Stimulated activated CD4-positive, alpha-beta T cell treated with anti-CD3 and anti-CD28 coated beads, Interleukin-2, amount 100 ng/mL, for 48 hours (primary cell): ENCODE data around the gene ABHD17C.
"Not testable (repeated sequence)": the region's sequence is repeated elsewhere in the genome, so short reads cannot be mapped to it uniquely, and the experiment has no call there.

ENCODE experiments used
- DNase-seq, 2 donors: peaks; one replicate each; pipeline ENCODE4 v3.0.0-alpha.2; 2020

Gene ABHD17C

DNA sequence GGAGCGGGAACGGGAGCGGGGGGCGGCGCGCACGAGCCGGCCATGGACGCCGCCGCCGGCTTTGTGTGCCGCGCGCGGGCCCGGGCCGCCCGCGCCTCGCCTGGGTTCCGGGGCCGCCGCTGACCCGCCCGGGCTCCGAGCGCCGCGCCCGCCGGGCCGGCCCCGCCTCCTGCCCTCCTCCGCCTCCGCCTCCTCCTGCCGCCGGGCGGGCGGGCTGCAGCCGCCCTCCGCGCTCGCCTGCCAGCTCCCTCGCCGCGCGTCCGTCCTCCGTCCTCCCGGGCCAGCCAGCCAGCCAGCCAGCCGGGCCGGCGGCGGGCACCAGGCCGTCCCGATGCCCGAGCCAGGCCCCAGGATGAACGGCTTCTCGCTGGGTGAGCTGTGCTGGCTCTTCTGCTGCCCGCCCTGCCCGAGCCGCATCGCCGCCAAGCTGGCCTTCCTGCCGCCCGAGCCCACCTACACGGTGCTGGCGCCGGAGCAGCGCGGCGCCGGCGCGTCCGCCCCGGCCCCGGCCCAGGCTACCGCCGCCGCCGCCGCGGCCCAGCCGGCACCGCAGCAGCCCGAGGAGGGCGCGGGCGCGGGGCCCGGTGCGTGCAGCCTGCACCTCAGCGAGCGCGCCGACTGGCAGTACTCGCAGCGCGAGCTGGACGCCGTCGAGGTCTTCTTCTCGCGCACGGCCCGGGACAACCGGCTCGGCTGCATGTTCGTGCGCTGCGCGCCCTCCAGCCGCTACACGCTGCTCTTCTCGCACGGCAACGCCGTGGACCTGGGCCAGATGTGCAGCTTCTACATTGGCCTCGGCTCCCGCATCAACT lies at the start of gene ABHD17C:
ABHD17C (plus strand) TSS at position 212 of the 812 bp plus-strand sequence; CDS start at position 332, 120 bp downstream.
- DNase-seq: peak; percentile 24 to 28

DNA sequence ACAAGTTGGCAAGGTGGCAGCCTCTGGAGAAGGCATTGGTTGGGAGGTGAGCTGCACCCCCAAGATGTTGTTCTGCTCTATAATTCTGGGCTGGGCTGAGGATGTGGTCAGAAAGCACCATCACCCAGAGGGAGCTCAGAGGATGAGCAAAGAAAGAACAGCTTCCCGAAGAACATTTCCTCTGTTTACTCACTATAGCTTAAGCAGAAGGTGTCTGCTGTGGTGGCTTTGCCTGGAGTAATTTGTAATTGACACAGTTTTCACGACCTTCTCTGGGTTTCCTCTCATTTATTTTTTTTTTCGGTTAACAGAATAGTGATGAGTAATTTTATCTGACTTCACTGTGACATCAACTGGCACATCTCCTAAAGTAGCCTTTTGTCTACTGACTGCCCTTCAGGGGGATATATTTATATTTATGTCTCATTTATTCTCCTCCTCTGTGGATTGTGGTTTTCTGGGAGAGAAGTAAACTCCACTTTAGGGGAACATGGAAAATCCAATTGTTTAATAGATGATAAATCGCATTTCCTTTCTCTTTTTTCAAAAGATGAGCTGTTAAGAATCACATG lies 49.5 kb upstream of the ABHD17C start:
- DNase-seq: no peak

DNA sequence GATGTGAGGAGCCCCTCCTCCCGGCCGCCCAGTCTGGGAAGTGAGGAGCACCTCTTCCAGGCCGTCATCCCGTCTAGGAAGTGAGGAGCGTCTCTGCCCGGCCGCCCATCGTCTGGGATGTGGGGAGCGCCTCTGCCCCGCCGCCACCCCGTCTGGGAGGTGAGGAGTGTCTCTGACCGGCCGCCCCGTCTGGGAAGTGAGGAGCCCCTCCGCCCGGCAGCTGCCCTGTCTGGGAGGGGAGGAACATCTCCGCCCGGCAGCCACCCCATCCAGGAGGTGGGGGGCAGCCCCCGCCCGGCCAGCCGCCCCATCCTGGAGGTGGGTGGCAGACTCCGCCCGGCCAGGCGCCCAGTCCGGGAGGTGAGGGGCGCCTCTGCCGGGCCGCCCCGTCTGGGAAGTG lies 47.7 kb upstream of the ABHD17C start:
- DNase-seq: not testable (repeated sequence)

DNA sequence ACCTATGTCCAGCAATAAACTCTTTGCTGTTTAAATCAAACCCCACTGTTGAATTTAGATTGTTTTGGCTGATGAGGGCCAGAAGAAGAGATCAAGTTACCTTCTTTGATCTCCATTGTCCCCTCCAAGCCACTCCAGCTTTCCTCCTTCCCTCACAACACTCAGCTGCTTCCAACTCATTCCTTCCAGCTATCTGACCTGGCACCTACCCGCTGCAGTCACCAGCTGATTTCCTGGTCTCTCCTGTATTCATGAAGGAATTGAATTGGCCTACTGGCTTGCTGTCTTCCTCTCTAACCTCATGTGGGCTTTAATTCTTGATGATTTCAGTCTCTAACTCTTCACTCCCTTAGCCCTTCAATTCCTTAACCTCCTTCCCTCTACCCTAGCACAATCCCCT lies 40.8 kb upstream of the ABHD17C start:
- DNase-seq: no peak

DNA sequence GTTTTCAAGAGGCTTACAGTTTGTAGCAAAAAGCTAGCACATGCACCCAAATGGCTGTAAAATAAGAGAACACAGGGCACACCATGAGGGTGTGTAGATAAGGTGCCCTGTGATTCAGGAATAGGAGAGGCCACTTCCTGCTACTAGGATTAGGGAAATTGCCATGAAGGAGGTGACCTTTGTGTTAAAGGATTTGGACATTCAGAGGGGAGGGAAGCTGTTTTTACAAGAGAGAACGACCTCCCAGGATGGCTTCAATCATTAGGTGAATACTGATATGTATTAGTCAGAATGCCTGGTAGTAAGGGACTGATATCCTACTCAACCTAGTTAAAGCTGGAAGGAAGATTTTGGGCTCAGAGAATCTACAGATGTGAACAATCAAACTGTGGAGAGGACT lies 35.7 kb upstream of the ABHD17C start:
- DNase-seq: no peak

DNA sequence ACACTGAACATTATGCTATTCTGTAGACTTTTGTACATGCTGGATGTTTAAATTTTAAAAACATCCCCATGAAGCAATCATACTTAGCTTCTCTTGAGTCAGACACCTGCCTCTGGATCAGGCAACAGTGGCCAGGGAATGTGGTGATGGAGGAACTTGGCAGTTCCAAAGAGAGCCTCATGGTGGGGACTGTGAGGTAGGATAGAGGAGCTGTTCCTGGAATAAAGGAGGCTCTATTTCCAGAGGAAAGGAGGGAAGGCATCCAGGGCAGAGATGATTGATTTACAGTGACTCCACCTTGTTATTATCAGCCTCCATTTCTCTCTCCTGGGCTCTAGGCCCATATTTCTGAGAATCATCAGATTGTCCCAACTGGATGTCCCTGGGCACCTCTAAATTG lies 35.0 kb upstream of the ABHD17C start:
- no peak for DNase-seq

DNA sequence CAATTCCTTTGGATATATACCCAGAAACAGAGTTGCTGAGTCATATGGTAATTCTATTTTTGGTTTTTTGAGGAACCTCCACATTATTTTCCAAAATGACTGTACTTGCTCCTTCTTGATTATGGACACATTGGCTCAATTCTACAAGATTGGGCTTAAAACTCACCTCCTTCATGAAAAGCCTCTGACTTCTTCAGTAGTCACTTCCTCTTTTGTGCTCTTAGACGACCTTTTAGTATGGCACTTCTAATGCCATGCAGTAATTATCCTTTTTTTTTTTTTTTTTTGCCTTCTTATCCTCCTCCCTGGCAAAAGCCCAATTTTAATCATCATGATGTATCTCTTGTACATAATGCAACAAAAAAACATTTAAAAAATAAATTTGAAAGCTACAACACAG lies 33.0 kb upstream of the ABHD17C start:
- no peak for DNase-seq

DNA sequence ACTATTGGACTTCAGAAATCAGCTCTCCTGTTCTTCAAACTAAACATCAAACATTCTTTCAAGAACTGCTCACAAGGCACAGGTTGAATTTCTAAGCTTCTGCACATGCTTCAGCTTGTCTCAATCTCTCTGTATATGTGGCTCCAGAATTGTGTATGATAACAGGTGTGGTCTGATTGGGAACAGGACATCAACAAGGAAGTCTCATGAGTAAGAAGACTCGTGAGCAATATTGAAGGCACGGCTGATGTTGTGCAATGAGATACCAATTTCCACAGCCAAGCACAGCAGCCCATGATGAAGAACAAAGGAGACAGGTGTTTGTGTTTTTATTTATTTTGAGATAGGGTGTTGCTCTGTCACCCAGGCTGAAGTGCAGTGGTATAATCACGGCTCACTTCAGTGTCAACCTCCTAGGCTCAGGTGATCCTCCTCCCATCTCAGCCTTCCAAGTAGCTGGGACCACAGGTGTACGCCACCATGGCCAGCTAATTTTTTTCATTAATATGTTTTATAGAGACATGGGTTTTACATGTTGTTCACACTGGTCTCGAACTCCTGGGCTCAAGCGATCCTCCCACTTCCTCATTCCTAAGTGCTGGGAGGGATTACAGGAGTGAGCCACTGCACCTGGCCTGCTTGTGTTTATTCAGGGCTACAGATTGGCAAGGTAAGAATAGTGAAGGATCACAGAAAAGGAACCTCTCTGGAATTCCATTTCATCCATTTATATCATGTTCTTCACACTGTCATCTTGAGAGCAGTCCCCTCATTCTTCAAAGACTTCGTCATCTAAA lies 32.2 kb upstream of the ABHD17C start:
- no peak for DNase-seq

DNA sequence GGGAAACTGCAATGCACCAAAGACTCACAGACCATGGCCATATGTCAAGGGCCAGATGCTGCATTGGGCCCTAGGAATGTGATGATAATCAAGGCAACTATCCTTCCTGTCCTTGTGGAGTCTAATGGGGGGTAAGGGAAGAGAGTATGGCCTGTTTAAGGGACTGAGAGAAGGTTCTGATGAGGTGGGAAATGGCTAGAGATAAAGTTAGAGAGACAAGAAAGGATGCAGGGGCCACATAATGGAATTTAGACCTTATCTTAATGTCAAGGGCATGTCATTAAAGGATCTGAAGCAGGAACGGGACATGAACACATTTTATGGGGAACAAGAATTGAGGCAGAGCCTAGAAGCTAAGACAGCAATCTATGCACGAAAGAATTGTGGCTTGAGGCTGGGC lies 30.0 kb upstream of the ABHD17C start:
- no peak for DNase-seq

DNA sequence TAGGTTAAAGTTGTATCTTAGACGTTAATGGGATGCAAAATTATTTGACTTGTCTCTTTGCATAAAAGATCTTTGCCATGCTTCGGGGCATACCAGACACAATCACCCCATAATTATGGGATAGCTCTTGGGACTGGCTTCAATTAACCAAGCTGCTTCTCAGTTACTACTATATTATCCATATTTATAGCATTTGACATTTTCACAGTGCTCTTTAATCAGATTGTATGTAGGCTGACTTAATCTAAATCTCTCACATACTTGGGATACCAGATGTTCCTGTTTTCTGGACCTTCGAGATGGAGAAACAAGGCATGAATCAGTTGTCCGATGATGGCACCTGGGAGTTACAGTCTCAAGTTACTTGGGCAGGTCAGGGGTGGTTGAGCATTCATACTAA lies 27.2 kb upstream of the ABHD17C start:
- DNase-seq: no peak

DNA sequence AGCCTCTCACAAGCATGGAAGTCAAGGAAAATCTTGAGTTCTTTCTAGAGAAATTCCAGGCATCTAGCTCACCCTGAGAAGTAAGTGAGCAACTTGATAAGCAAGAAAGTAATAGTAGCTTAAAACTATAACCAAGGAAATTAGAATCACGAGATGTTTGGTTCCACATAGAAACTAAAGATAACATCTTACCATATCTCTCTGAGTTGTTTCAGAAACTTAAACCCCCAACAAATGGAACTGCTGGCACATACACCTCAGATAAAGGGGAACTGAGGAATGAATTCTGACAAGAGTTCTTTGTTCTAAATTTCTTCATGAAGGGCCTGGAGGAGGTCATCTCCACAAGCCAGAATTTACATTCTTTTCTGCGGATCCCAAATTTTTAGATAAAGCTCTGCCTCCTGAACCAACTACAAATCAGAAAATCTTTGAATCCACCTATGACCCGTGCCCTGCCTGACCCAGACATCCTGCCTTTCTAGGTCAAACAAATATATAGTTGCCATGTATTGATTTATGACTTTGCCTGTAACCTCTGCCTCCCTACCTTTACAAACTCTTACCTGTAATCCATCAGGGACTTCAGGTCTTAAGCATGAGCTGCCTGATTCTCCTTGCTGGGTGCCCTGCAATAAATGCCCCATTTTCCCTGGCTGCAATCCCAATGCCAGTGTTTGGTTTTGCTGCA lies 26.4 kb upstream of the ABHD17C start:
- DNase-seq: no peak

DNA sequence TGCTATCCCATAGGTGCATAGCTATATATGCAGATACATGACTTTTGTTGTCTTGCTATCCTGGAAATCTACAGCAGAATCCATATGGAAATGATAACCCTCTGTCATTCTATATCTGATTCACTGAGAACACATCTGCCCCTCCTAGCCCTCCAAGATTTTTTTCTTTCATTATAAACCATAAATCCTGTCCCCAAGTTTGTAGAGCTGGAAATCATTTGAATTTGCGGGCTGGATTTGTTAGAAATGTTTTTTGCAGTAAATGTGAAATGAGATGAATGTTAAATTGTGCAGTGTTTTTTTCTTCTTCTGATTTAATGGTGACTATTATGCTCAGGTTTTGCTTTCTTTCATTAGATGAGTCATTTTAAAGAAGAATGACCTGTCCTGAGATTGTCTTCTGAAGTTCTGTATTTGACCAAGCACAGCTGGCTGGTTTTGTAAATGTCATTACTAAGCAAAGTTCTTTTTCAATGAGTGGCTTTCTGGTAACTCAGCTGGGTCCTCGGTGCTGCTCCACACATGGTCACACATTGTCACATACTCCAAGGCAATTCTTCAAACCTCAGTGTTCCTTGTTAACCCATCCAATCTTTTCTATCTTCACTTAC lies 25.3 kb upstream of the ABHD17C start:
- DNase-seq: no peak

DNA sequence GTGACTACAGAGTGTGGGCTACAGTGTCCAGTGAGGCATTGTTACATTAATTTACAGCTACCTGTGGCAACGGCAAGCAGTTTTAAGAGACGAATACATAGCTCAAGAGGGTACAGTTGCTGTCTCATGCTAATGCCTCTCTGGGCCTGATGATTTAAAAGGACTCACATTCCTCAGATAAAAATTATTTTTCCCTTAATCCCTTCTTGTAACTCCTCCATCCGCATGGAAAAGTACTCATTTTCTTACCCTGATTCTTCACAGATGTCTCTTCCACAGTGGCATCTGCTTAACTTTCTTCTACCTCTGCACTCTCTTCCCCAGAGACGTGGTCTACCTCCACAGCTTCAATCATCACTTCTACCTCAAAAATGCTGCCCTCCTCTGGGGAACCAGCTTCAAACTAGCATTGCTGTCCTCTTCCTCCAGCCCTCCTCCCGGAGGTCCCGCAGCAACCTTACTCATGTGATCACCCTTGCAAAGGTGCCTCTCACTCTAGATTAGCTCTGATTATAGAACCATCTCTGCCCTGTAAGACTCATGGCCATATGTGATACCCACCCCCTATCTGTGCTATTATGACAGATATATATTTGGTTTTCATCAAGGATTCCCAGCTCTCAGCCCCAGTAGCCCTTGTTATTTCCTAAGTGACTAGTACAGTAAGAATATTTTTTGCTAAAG lies 21.4 kb upstream of the ABHD17C start:
- DNase-seq: no peak

DNA sequence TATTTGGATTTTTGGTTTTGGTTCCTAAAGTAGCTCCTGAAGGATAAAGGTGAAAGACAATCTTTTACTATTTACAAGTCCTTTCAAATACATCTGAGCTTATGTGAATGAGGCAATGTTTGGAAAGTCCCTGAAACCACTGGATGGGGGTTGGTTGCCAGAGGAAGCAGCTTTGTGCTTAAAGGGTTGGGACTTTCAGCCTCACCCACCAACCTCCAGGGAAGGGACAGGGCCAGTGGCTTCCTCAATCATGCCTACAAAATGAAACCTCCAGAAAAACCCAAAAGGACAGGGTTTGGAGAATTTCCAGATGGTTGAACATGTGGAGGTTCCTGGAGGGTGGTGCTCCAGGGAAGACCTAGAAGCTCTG lies 20.9 kb upstream of the ABHD17C start:
- DNase-seq: no peak

DNA sequence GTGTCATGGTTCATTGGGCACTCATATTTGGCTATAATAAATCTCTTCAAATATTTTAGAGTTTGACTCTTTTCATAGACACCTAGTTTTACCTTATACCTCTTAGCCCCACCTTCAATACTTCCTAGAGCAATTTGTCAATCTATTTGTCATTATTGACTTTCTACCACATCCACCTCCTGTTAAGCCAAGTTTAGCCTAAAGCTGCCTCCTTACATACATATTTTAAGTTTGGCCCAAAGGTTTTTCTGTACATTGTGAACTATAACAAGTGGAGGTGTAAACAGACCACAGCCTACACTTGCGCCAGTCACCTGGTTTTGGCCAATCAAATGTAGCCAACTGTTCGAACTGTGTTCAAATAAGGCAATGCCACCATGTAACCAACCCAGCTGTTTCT lies 18.1 kb upstream of the ABHD17C start:
- no peak for DNase-seq

DNA sequence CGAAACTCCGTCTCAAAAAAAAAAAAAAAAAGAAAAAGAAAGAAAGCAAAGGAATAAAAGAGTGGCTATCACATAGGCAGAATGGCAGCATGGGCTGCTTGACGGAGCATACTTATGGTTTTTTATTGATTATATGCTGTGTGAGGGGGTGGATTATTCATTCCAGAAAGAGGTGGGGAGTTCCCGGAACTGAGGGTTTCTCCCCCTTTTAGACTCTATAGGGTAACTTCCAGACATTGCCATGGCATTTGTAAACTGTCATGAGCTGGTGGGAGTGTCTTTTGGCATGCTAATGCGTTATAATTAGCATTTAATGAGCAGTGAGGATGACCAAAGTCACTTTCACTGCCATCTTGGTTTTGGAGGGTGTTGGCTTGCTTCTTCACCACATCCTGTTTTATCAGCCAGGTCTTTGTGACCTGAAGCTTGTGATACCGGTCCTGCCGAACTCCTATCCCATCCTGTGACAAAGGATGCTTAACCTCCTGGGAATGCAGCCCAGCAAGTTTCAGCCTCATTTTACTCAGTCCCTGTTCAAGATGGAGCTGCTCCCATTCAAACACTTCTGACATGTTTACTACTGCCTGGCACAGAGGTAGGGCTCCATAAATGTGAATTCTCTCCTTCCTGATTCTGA lies 15.8 kb upstream of the ABHD17C start:
- DNase-seq: no peak

DNA sequence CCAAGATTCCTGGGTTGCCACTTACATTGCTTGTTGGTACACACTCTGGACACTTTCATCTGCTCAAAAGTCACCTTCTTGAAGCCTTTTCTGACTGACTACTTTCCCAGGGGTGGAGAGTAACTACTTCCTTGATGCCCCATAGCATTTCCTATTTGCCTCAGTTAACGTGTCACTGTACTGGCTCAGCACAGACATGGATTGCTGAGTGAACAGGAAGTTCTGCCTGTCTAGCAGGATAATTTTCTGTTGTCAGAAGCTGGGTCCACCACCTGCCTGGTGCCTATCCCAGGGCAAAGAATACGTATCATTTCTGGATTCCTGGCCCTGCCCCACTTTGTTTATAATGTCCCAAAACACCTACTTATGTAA lies 15.3 kb upstream of the ABHD17C start:
- DNase-seq: no peak

DNA sequence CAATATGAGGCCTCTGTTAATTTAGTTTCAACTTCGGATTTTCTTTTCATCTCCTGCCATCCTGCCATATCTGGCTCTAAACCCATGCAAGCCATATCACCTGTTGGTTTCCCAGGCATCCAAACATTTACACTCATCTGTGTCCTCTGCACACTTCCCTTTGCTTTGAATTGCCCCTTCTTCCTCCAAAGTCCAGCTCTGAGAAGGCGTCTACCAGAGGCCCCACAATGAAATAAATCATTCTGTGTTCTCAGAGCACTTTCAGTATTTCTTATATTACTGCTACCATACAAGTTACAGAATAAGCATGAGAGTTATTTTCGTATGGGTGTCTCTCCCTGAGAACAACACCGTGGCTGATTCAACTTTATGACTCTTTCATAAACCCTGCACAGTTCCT lies 12.9 kb upstream of the ABHD17C start:
- no peak for DNase-seq

DNA sequence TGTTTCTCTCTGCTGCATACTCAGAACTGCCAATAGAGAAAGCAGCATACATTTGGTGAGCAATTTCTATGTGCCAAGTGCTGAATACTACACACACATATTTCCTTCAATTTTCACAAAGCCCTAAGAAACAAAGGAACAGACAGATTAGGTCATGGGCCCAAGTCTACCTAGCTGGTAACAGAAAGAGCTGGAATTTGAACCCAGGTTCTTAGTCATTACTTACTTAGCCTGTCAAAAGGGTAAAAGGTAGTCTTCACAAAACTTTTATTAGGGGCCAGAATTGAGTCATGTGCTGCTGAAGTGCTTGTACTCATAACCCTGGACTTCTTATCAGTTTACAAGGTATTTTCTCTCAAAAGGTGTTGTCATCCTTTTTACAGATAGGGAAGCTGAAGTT lies 10.4 kb upstream of the ABHD17C start:
- DNase-seq: no peak

DNA sequence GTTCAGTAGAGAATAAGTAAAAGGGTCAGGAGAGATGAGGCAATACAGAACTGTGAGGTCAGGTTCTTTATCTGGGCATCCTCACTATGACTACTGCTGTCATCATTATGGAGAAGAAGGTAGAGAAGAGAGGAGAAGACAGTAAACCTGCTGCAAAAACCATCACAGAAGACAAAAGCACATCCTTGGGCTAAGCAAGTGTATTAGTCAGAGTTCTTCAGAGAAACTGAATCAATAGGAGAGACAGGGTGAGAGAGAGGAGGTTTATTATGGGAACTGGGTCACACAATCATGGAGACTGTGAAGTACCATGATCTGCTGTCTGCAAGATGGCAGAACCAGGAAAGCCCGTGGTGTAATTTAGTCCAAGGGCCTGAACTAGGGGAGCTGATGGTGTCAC lies 9.5 kb upstream of the ABHD17C start:
- DNase-seq: no peak

DNA sequence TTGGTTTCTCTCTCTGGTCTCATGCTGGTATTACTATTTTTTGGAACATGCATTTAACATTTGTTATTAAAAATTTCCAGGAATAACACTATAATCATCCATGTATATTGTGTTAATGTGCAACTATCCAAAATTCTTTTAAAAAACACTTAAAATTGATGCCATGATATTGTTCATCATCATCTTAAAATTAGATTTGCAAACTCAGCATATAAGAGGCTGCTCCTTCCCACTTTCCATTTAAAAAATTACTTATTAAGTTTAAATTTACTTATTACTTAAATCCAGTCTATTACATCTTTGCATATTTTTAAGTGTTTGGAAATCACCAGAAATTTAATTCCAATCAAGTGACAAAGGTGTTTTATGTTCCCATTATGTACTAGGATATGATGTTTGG lies 5.8 kb upstream of the ABHD17C start:
- DNase-seq: no peak

DNA sequence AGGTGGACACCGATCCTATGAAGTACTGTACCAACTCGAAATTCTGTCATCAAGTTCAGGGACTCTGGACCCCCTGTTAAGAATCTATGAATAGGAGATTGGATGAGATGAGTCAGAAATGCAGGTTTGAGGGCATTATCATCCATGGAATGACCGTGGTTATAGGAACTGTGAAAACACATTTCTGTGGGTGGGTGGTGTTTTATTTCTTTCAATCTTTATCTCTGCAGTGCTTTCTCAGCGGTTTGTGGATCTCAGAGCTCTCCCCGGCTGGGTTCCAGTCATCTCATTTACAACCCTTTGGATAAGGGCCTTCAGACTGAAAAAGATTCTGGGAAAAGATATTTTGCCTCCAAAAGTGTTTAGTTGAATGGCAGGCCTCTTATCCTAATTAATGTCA lies 5.4 kb upstream of the ABHD17C start:
- no peak for DNase-seq
